Panc1 (cell line): ENCODE measurements around the gene ERVV-1.

Experiments used
- POLR2AphosphoS5 ChIP-seq: IDR thresholded peaks from 2 replicates; pipeline ENCODE4 v1.6.1; 2012; ENCODE audit warnings: mild to moderate bottlenecking, low read depth, low read length, moderate library complexity
- TCF7L2 ChIP-seq: IDR thresholded peaks from 2 replicates; pipeline ENCODE4 v1.6.1; 2011; ENCODE audit warnings: mild to moderate bottlenecking, low read depth, low read length, inconsistent platforms
- TF ChIP-seq, protein P1 (sequence below): fragments of 450-650 bp; IDR thresholded peaks from 2 replicates; pipeline ENCODE4 v1.5.1; 2017; ENCODE audit warnings: mild to moderate bottlenecking
- TF ChIP-seq, protein P2 (sequence below), 2 experiments: IDR thresholded peaks; 2 replicates each; pipeline ENCODE4 v1.6.1; 2011 to 2012; ENCODE audit warnings: low read depth in 2 of 2, control low read depth in 1 of 2, low read length in 1 of 2, mild to moderate bottlenecking in 1 of 2, moderate library complexity in 1 of 2; ENCODE audit not compliant: insufficient read depth in 1 of 2

DNA sequence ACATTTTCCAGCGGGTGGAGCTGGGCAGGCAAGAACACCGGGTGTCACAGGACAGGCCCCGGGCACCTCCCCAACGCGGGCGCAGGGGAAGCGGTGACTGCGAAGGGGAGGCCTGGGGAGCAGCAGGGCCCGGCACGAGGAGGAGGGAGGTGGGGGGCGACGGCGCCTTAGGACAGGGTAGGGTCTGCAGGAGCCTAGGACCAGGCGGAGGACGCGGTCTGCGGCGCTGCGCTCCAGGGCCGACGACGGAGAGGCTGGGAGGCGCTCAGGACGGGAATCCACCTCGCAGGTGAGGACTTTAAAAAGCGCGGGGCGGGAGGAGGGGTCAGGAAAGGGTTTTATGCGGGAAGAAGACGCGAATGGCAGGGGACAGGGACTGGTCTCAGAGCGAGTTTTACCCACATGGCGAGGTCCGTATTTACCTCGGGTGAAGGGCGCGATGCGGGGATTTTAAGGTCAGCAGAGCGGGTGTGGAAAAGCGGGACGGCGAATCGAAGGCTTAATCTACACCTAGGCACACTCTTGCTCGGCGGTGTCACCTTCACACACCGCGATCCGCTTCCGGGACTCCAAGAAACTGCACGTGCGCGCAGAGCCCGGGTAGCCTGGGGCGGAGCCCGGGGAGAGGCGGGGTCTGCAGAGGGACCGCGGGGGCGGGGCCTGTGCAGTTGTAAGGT is 44.3 kb downstream of the ERVV-1 start:
- TF ChIP-seq, protein P1, sequence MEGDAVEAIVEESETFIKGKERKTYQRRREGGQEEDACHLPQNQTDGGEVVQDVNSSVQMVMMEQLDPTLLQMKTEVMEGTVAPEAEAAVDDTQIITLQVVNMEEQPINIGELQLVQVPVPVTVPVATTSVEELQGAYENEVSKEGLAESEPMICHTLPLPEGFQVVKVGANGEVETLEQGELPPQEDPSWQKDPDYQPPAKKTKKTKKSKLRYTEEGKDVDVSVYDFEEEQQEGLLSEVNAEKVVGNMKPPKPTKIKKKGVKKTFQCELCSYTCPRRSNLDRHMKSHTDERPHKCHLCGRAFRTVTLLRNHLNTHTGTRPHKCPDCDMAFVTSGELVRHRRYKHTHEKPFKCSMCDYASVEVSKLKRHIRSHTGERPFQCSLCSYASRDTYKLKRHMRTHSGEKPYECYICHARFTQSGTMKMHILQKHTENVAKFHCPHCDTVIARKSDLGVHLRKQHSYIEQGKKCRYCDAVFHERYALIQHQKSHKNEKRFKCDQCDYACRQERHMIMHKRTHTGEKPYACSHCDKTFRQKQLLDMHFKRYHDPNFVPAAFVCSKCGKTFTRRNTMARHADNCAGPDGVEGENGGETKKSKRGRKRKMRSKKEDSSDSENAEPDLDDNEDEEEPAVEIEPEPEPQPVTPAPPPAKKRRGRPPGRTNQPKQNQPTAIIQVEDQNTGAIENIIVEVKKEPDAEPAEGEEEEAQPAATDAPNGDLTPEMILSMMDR, result no peak
- no peak for TF ChIP-seq TCF7L2
- TF ChIP-seq, protein P2, sequence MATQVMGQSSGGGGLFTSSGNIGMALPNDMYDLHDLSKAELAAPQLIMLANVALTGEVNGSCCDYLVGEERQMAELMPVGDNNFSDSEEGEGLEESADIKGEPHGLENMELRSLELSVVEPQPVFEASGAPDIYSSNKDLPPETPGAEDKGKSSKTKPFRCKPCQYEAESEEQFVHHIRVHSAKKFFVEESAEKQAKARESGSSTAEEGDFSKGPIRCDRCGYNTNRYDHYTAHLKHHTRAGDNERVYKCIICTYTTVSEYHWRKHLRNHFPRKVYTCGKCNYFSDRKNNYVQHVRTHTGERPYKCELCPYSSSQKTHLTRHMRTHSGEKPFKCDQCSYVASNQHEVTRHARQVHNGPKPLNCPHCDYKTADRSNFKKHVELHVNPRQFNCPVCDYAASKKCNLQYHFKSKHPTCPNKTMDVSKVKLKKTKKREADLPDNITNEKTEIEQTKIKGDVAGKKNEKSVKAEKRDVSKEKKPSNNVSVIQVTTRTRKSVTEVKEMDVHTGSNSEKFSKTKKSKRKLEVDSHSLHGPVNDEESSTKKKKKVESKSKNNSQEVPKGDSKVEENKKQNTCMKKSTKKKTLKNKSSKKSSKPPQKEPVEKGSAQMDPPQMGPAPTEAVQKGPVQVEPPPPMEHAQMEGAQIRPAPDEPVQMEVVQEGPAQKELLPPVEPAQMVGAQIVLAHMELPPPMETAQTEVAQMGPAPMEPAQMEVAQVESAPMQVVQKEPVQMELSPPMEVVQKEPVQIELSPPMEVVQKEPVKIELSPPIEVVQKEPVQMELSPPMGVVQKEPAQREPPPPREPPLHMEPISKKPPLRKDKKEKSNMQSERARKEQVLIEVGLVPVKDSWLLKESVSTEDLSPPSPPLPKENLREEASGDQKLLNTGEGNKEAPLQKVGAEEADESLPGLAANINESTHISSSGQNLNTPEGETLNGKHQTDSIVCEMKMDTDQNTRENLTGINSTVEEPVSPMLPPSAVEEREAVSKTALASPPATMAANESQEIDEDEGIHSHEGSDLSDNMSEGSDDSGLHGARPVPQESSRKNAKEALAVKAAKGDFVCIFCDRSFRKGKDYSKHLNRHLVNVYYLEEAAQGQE (IDR thresholded peaks at IDR 0.05; ENCODE audit: insufficient read depth in 1 of 2, low read depth in 2 of 2, low read length in 1 of 2), result no peak
- TF ChIP-seq POLR2AphosphoS5, result no peak
